CD4-positive, alpha-beta T cell (primary cell): ENCODE results near the gene SLC39A6. TPM values are rescaled to one million over a fixed set of nuclear protein-coding genes. Genes with fewer than 3 reads are reported as not detected.
"Not testable (repeated sequence)": the region's sequence is repeated elsewhere in the genome, so short reads cannot be mapped to it uniquely, and the experiment has no call there.

Experiments
- ATAC-seq: fragments of 200-7000 bp; cut with Tn5 transposase; one replicate; pipeline ENCODE4 v1.10.0; 2022; ENCODE audit warnings: mild to moderate bottlenecking; ENCODE audit not compliant: poor library complexity
- CTCF ChIA-PET: fragments of 350-600 bp; sonication (Branson Sonifier 250); formaldehyde crosslinking; loops from one replicate; lab custom pipeline; 2021; ENCODE audit warnings: antibody characterized with exemption, inconsistent platforms; lab: Charles Lee
- POLR2A ChIA-PET: fragments of 350-600 bp; sonication (Branson Sonifier 250); formaldehyde crosslinking; loops from one replicate; lab custom pipeline; 2021; ENCODE audit warnings: antibody characterized with exemption, inconsistent platforms; lab: Charles Lee
- DNase-seq, 14 experiments: peaks; one replicate each; pipeline ENCODE4 v3.0.0-alpha.2; 2013 to 2020; ENCODE audit warnings: mixed read lengths in 2 of 14
- H3K27ac ChIP-seq, 2 donors: one replicate each; pipeline versions ENCODE4 v1.5.1 to v1.7.0; 2013; ENCODE audit warnings: low read length in 2 of 2, low read depth in 1 of 2, mild to moderate bottlenecking in 1 of 2
- H3K27me3 ChIP-seq, 2 experiments: 1 replicate in 1 of 2; 2 replicates in 1 of 2; pipeline versions ENCODE4 v1.6.1 to v1.7.0; 2013; ENCODE audit warnings: low read length in 2 of 2, control low read depth in 1 of 2, mild to moderate bottlenecking in 1 of 2, moderate library complexity in 1 of 2; ENCODE audit not compliant: insufficient read depth in 2 of 2, control insufficient read depth in 1 of 2
- H3K36me3 ChIP-seq: one replicate; pipeline ENCODE4 v1.6.1; 2013; ENCODE audit warnings: low read length, control low read depth; ENCODE audit not compliant: insufficient read depth
- H3K4me1 ChIP-seq: one replicate; pipeline ENCODE4 v1.6.1; 2013; ENCODE audit warnings: low read length, control low read depth; ENCODE audit not compliant: insufficient read depth
- H3K4me3 ChIP-seq: one replicate; pipeline ENCODE4 v1.5.1; 2013; ENCODE audit warnings: mild to moderate bottlenecking, low read length, moderate library complexity
- H3K9me3 ChIP-seq, 2 experiments: 1 replicate in 1 of 2; 2 replicates in 1 of 2; pipeline versions ENCODE4 v1.6.1 to v1.7.0; 2013; ENCODE audit warnings: low read length in 2 of 2, mild to moderate bottlenecking in 2 of 2, control low read depth in 1 of 2, moderate library complexity in 1 of 2; ENCODE audit not compliant: control insufficient read depth in 1 of 2, insufficient read depth in 1 of 2
- H3K27ac Mint-ChIP-seq: one replicate; pipeline ENCODE4 v1.8.0; 2020; ENCODE audit warnings: mixed read lengths
- H3K27me3 Mint-ChIP-seq: one replicate; pipeline ENCODE4 v1.8.0; 2021; ENCODE audit warnings: mixed read lengths
- H3K36me3 Mint-ChIP-seq: one replicate; pipeline ENCODE4 v1.8.0; 2021; ENCODE audit warnings: low read depth, mixed read lengths
- H3K4me1 Mint-ChIP-seq: one replicate; pipeline ENCODE4 v1.8.0; 2021; ENCODE audit warnings: low read depth, mixed read lengths
- H3K4me3 Mint-ChIP-seq: one replicate; pipeline ENCODE4 v1.8.0; 2020; ENCODE audit warnings: mild to moderate bottlenecking, mixed read lengths
- H3K9me3 Mint-ChIP-seq: one replicate; pipeline ENCODE4 v1.8.0; 2020; ENCODE audit warnings: mixed read lengths
- intact Hi-C, 2 experiments: fragments of 100-400 bp; cut with DNase I in 1 of 2; cut with micrococcal nuclease in 1 of 2; formaldehyde crosslinking; loops; one replicate each; pipeline versions ENCODE4 v1.15.1 to v1.9.0; 2023 to 2025; cut with DNase I, micrococcal nuclease
- total RNA-seq, 174 experiments: library from RNA in 2 of 174; stranded (reverse) in 2 of 174; gene quantifications; one replicate each; pipeline ENCODE4 v1.2.3 and lab custom pipeline; 2021 to 2026
- TF ChIP-seq, protein P1 (sequence below): fragments of 200-600 bp; IDR thresholded peaks from one replicate; pipeline ENCODE4 v1.8.0; 2022; ENCODE audit warnings: antibody characterized with exemption, mild to moderate bottlenecking

The SLC39A6 gene
- total RNA-seq, 2 experiments from 2014 or later, result 10.6 to 11.0 TPM

- Mint-ChIP-seq H3K4me3 (no peak overlapping the region), H3K27me3 (no peaks in the 10 kb centered on the region), H3K27ac (no peak overlapping the region), H3K9me3 (no peaks in the 10 kb centered on the region), H3K4me1 (peaks cover 8% of the 10 kb centered on the region), H3K36me3 (peaks cover 83% of the 10 kb centered on the region)
- intact Hi-C loops, result loop anchor here in 1 of 2 experiments (10.0 kb wide), 2 partner anchors 535 to 1145 kb away; partner anchors contain the start of gene GALNT1
- Histone ChIP-seq H3K27ac (no peak overlapping the region), H3K27me3 (no peaks in the 10 kb centered on the region), H3K36me3 (peaks cover 37% of the 10 kb centered on the region), H3K9me3 (no peaks in the 10 kb centered on the region), H3K4me1 (no peaks in the 10 kb centered on the region), H3K4me3 (no peak overlapping the region)
- TF ChIP-seq, protein P1, sequence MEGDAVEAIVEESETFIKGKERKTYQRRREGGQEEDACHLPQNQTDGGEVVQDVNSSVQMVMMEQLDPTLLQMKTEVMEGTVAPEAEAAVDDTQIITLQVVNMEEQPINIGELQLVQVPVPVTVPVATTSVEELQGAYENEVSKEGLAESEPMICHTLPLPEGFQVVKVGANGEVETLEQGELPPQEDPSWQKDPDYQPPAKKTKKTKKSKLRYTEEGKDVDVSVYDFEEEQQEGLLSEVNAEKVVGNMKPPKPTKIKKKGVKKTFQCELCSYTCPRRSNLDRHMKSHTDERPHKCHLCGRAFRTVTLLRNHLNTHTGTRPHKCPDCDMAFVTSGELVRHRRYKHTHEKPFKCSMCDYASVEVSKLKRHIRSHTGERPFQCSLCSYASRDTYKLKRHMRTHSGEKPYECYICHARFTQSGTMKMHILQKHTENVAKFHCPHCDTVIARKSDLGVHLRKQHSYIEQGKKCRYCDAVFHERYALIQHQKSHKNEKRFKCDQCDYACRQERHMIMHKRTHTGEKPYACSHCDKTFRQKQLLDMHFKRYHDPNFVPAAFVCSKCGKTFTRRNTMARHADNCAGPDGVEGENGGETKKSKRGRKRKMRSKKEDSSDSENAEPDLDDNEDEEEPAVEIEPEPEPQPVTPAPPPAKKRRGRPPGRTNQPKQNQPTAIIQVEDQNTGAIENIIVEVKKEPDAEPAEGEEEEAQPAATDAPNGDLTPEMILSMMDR, result no peak
- ChIA-PET CTCF (interaction anchor here (0.9 kb wide), 1 partner anchor 9 kb away, joined by 3 read pairs; no protein-coding TSS in a partner anchor), POLR2A (interaction anchor here (1.0 to 1.6 kb wide), 2 partner anchors 9 to 37 kb away, joined by 3 to 13 read pairs; partner anchors contain the start of genes ELP2 and SLC39A6)
- DNase-seq, result no peak
- ATAC-seq, result no peak
Observed at GRCh38 chr18:36120297-36120696, 8.8 kb downstream of the SLC39A6 start.

DNA sequence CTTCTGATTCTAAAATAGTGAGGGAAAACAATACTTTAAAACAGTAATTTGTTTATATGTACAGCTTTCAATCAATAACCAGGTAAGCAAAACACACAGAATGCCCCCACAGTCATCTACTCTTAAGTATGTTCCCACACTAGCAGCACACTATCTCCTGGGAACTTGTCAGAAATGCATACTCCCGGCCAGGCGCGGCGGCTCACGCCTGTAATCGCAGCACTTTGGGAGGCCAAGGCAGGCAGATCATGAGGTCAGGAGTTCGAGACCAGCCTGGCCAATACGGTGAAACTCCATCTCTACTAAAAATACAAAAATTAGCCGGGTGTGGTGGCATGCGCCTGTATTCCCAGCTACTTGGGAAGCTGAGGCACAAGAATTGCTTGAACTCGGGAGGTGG lies 12.4 kb downstream of the SLC39A6 start:
- H3K9me3 ChIP-seq, H3K4me3 Mint-ChIP-seq, H3K4me1 ChIP-seq, H3K27me3 Mint-ChIP-seq, H3K27me3 ChIP-seq, DNase-seq, H3K4me3 ChIP-seq, H3K27ac ChIP-seq, H3K9me3 Mint-ChIP-seq, H3K27ac Mint-ChIP-seq, ATAC-seq, intact Hi-C loops, CTCF ChIA-PET, H3K4me1 Mint-ChIP-seq: not testable (repeated sequence)
- H3K36me3 Mint-ChIP-seq, result peaks cover 83% of the 10 kb centered on the region
- peaks cover 47% of the 10 kb centered on the region for H3K36me3 ChIP-seq
- POLR2A ChIA-PET, result interaction anchor here (2.9 kb wide), 1 partner anchor 12 kb away, joined by 8 read pairs; the partner anchor contains the start of gene SLC39A6

GRCh38 chr18:36114738-36115137 lies 14.4 kb downstream of the SLC39A6 start:
- Histone ChIP-seq H3K27me3 (no peaks in the 10 kb centered on the region), H3K4me3 (no peak overlapping the region), H3K9me3 (no peaks in the 10 kb centered on the region), H3K4me1 (no peaks in the 10 kb centered on the region), H3K36me3 (peaks cover 44% of the 10 kb centered on the region), H3K27ac (no peak overlapping the region)
- intact Hi-C loops, result no loop called here
- ChIA-PET CTCF (no interaction called here), POLR2A (no interaction called here)
- no peak for DNase-seq
- ATAC-seq, result no peak
- Mint-ChIP-seq H3K4me3 (no peak overlapping the region), H3K36me3 (peaks cover 84% of the 10 kb centered on the region), H3K27me3 (no peaks in the 10 kb centered on the region), H3K4me1 (no peaks in the 10 kb centered on the region), H3K27ac (no peak overlapping the region), H3K9me3 (no peaks in the 10 kb centered on the region)
- TF ChIP-seq, protein P1, result no peak

- no peak overlapping the region for H3K4me3 ChIP-seq
- no peak overlapping the region for H3K4me3 Mint-ChIP-seq
- no peaks in the 10 kb centered on the region for H3K27me3 ChIP-seq
- ChIA-PET CTCF (no interaction called here), POLR2A (no interaction called here)
- DNase-seq (no peak), ATAC-seq (no peak)
- H3K27ac ChIP-seq, result no peak overlapping the region
- H3K9me3 Mint-ChIP-seq, result no peaks in the 10 kb centered on the region
- H3K27ac Mint-ChIP-seq, result no peak overlapping the region
- H3K27me3 Mint-ChIP-seq, result no peaks in the 10 kb centered on the region
- TF ChIP-seq, protein P1, result no peak
- no peaks in the 10 kb centered on the region for H3K4me1 Mint-ChIP-seq
- peaks cover 84% of the 10 kb centered on the region for H3K36me3 Mint-ChIP-seq
- H3K4me1 ChIP-seq, result no peaks in the 10 kb centered on the region
- H3K9me3 ChIP-seq, result no peaks in the 10 kb centered on the region
- peaks cover 46% of the 10 kb centered on the region for H3K36me3 ChIP-seq
- intact Hi-C loops, result no loop called here
Observed at GRCh38 chr18:36114251-36114650, 14.9 kb downstream of the SLC39A6 start.
